Measurements from ENCODE around the gene RRP36. TPM values are rescaled to one million over a fixed set of nuclear protein-coding genes. Genes with fewer than 3 reads are reported as not detected.

RRP36 gene
- total RNA-seq, 1 donor from 2014 or later = 40.7 TPM

DNA sequence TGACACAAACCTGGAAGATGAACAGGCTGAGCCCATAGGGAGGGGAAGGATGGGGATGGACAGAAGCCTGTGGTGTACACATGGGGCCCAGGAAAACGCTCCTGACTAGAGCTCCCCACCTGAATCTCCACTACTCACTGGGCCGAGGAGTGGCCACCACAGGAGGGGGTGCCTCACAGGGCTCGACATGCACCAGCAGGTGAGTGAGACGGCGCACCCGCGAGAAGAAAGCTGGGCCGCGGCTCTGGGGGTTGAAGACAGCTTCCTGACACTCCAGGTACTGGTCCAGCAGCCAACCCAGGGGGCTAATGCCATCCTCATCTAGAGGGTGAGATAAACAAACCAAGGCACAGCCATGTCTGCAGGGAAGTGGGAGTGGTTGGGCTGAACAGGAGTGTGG, 21.9 kb downstream of the RRP36 start:
- no peaks in the 10 kb centered on the region for H3K27me3 ChIP-seq (ENCODE audit: control insufficient read depth in 3 of 3, insufficient read depth in 3 of 3, low read length in 3 of 3)
- no peak overlapping the region for H3K4me3 ChIP-seq (ENCODE audit: low read length in 3 of 3)
- H3K9me3 ChIP-seq (ENCODE audit: control insufficient read depth in 3 of 3, low read length in 3 of 3) = no peaks in the 10 kb centered on the region
- peaks cover 30 to 72% (median 58%) of the 10 kb centered on the region in 3 donors for H3K36me3 ChIP-seq (ENCODE audit: control insufficient read depth in 3 of 3, insufficient read depth in 3 of 3, low read length in 3 of 3)
- H3K9ac ChIP-seq (ENCODE audit: low read depth in 1 of 3, low read length in 3 of 3) = no peak overlapping the region
- peaks cover 0 to 10% (median 8%) of the 10 kb centered on the region in 3 donors for H3K4me1 ChIP-seq (ENCODE audit: control insufficient read depth in 3 of 3, insufficient read depth in 3 of 3, low read length in 3 of 3)
- no peak overlapping the region for H3K27ac ChIP-seq (ENCODE audit: low read depth, low read length)

DNA sequence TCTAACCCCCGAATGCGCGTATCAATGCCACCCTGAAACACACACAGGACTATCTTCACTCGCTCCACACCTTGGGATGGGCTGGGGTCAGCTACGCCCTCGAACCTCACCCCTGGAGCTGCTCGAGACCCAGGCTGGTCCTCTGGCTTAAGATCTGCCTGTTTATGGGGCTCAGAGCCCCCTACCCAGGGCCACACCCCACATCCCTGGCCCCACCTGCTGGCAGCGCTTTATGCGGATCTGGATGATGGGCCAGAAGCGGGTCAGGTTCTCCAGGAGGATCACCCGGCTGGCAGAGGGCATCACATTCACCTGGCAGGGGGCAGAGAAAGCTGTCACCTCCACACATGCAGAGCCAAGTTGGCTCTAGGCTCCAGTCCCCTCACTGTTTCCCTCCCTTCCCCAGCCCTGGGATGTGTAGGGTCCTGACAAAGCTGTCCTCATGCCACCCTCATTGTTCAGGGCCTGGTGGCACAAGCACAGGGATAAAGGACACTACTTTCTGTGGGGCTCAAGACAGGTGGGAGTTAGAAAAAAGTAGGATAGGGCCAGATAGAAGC, 24.0 kb downstream of the RRP36 start:
- Histone ChIP-seq H3K9ac (ENCODE audit: low read depth in 1 of 3, low read length in 3 of 3) (no peak overlapping the region), H3K4me1 (ENCODE audit: control insufficient read depth in 3 of 3, insufficient read depth in 3 of 3, low read length in 3 of 3) (no peaks in the 10 kb centered on the region), H3K27ac (ENCODE audit: low read depth, low read length) (no peak overlapping the region), H3K9me3 (ENCODE audit: control insufficient read depth in 3 of 3, low read length in 3 of 3) (no peaks in the 10 kb centered on the region), H3K36me3 (ENCODE audit: control insufficient read depth in 3 of 3, insufficient read depth in 3 of 3, low read length in 3 of 3) (peaks cover 34 to 72% (median 56%) of the 10 kb centered on the region in 3 donors), H3K4me3 (ENCODE audit: low read length in 3 of 3) (no peak overlapping the region), H3K27me3 (ENCODE audit: control insufficient read depth in 3 of 3, insufficient read depth in 3 of 3, low read length in 3 of 3) (no peaks in the 10 kb centered on the region)

GRCh38 chr6:43047998-43048397, 26.6 kb downstream of the RRP36 start:
- H3K27ac ChIP-seq (ENCODE audit: low read depth, low read length) = no peak overlapping the region
- no peaks in the 10 kb centered on the region for H3K27me3 ChIP-seq (ENCODE audit: control insufficient read depth in 3 of 3, insufficient read depth in 3 of 3, low read length in 3 of 3)
- no peaks in the 10 kb centered on the region for H3K9me3 ChIP-seq (ENCODE audit: control insufficient read depth in 3 of 3, low read length in 3 of 3)
- peaks cover 27 to 57% (median 46%) of the 10 kb centered on the region in 3 donors for H3K36me3 ChIP-seq (ENCODE audit: control insufficient read depth in 3 of 3, insufficient read depth in 3 of 3, low read length in 3 of 3)
- H3K4me1 ChIP-seq (ENCODE audit: control insufficient read depth in 3 of 3, insufficient read depth in 3 of 3, low read length in 3 of 3) = peaks cover 4 to 15% (median 6%) of the 10 kb centered on the region in 3 donors
- H3K9ac ChIP-seq (ENCODE audit: low read depth in 1 of 3, low read length in 3 of 3) = no peak overlapping the region
- no peak overlapping the region for H3K4me3 ChIP-seq (ENCODE audit: low read length in 3 of 3)

DNA sequence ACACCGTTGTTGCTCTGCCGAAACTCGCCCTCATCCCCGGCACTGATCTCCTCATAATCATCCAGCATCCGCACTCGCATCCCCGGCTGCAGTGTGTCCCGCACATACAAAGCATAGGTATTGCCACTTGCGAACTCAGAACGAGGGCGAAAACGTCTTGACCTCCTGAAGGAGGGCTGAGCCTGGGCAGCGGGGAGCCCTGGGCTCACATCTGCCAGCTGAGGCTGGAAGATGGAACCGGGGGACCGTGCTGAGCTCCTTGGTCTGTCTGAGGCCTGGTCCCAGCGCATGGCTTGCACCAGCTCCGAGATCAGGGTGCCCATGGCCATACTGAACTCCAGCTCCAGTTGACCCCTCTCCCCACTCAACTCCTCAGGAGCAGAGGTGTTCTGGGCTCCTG, 29.6 kb downstream of the RRP36 start:
- H3K4me3 ChIP-seq (ENCODE audit: low read length in 3 of 3) = no peak overlapping the region
- peaks cover 14 to 26% (median 16%) of the 10 kb centered on the region in 3 donors for H3K4me1 ChIP-seq (ENCODE audit: control insufficient read depth in 3 of 3, insufficient read depth in 3 of 3, low read length in 3 of 3)
- no peaks in the 10 kb centered on the region for H3K27me3 ChIP-seq (ENCODE audit: control insufficient read depth in 3 of 3, insufficient read depth in 3 of 3, low read length in 3 of 3)
- no peak overlapping the region for H3K9ac ChIP-seq (ENCODE audit: low read depth in 1 of 3, low read length in 3 of 3)
- no peaks in the 10 kb centered on the region for H3K9me3 ChIP-seq (ENCODE audit: control insufficient read depth in 3 of 3, low read length in 3 of 3)
- no peak overlapping the region for H3K27ac ChIP-seq (ENCODE audit: low read depth, low read length)
- peaks cover 25 to 44% (median 34%) of the 10 kb centered on the region in 3 donors for H3K36me3 ChIP-seq (ENCODE audit: control insufficient read depth in 3 of 3, insufficient read depth in 3 of 3, low read length in 3 of 3)

- Histone ChIP-seq H3K27ac (ENCODE audit: low read depth, low read length) (peak overlapping the region; percentile 91), H3K36me3 (ENCODE audit: control insufficient read depth in 3 of 3, insufficient read depth in 3 of 3, low read length in 3 of 3) (peaks cover 24 to 36% (median 26%) of the 10 kb centered on the region in 3 donors), H3K4me1 (ENCODE audit: control insufficient read depth in 3 of 3, insufficient read depth in 3 of 3, low read length in 3 of 3) (peaks cover 14 to 26% (median 16%) of the 10 kb centered on the region in 3 donors), H3K27me3 (ENCODE audit: control insufficient read depth in 3 of 3, insufficient read depth in 3 of 3, low read length in 3 of 3) (no peaks in the 10 kb centered on the region), H3K9me3 (ENCODE audit: control insufficient read depth in 3 of 3, low read length in 3 of 3) (no peaks in the 10 kb centered on the region), H3K9ac (ENCODE audit: low read depth in 1 of 3, low read length in 3 of 3) (peak overlapping the region; percentile 85 to 94 (median 92)), H3K4me3 (ENCODE audit: low read length in 3 of 3) (peak overlapping the region in 2 of 3 donors; percentile 76 to 86)
Measured at GRCh38 chr6:43052225-43052841, 30.9 kb downstream of the RRP36 start.

DNA sequence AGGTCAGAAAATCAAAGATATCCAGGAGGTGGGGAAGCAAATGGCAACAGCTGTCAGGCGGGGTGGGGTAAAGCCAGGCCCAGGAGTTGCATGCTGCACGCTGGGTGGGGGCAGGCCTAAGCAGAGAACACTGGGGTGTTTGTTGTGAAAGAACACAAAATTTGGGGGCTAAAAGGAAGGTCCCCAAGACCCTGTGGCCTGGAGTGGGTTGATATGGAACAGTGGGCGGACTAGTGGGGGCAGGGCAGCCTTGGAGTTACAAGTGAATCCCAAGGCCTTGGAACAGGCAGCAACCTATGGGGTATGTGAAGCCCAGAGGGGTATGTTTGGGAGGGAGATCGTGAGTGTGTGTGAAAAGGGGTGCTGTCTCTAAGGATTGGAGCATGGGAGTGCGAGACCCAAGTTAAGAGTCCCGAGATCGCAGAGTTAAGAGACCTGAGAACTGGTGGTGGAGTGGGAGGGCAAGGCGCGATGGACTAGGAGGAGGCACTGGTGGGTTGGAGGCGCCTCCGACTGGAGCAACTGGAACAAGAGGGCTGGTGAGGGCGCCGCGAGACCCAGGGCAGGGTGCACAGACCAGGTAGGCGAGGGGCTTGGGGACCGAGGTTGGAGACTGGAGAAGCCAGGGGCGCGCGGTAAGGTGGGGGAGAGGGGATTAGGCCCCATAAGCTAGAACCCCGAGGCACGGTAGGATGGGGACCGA, 31.6 kb downstream of the RRP36 start:
- Histone ChIP-seq H3K4me3 (ENCODE audit: low read length in 3 of 3) (peak overlapping the region; percentile 76 to 87 (median 86)), H3K27ac (ENCODE audit: low read depth, low read length) (peak overlapping the region; percentile 91), H3K36me3 (ENCODE audit: control insufficient read depth in 3 of 3, insufficient read depth in 3 of 3, low read length in 3 of 3) (peaks cover 27 to 34% (median 31%) of the 10 kb centered on the region in 3 donors), H3K9ac (ENCODE audit: low read depth in 1 of 3, low read length in 3 of 3) (peak overlapping the region; percentile 85 to 94 (median 92)), H3K9me3 (ENCODE audit: control insufficient read depth in 3 of 3, low read length in 3 of 3) (no peaks in the 10 kb centered on the region), H3K4me1 (ENCODE audit: control insufficient read depth in 3 of 3, insufficient read depth in 3 of 3, low read length in 3 of 3) (peaks cover 15 to 30% (median 20%) of the 10 kb centered on the region in 3 donors), H3K27me3 (ENCODE audit: control insufficient read depth in 3 of 3, insufficient read depth in 3 of 3, low read length in 3 of 3) (no peaks in the 10 kb centered on the region)

- H3K4me1 ChIP-seq (ENCODE audit: control insufficient read depth in 3 of 3, insufficient read depth in 3 of 3, low read length in 3 of 3) = peaks cover 22 to 37% (median 27%) of the 10 kb centered on the region in 3 donors
- peak within 1 kb of the TSS; percentile 91 for H3K27ac ChIP-seq (ENCODE audit: low read depth, low read length)
- H3K9ac ChIP-seq (ENCODE audit: low read depth in 1 of 3, low read length in 3 of 3) = peak within 1 kb of the TSS; percentile 85 to 94 (median 92)
- no peaks in the 10 kb centered on the region for H3K9me3 ChIP-seq (ENCODE audit: control insufficient read depth in 3 of 3, low read length in 3 of 3)
- peak within 1 kb of the TSS; percentile 76 to 87 (median 86) for H3K4me3 ChIP-seq (ENCODE audit: low read length in 3 of 3)
- peaks cover 25 to 32% (median 30%) of the 10 kb centered on the region in 3 donors for H3K36me3 ChIP-seq (ENCODE audit: control insufficient read depth in 3 of 3, insufficient read depth in 3 of 3, low read length in 3 of 3)
- H3K27me3 ChIP-seq (ENCODE audit: control insufficient read depth in 3 of 3, insufficient read depth in 3 of 3, low read length in 3 of 3) = no peaks in the 10 kb centered on the region
Measured at GRCh38 chr6:43053545-43054205, 32.3 kb downstream of the RRP36 start, which contains the start of gene CUL7. CUL7 (minus strand) TSS chr6:43053851; CDS start chr6:43052788, 1,063 bp downstream.

GRCh38 chr6:43054206-43054943, 33.0 kb downstream of the RRP36 start:
- H3K27ac ChIP-seq (ENCODE audit: low read depth, low read length) = peak overlapping the region; percentile 91
- H3K4me1 ChIP-seq (ENCODE audit: control insufficient read depth in 3 of 3, insufficient read depth in 3 of 3, low read length in 3 of 3) = peaks cover 23 to 41% (median 30%) of the 10 kb centered on the region in 3 donors
- H3K27me3 ChIP-seq (ENCODE audit: control insufficient read depth in 3 of 3, insufficient read depth in 3 of 3, low read length in 3 of 3) = no peaks in the 10 kb centered on the region
- peak overlapping the region; percentile 76 to 87 (median 86) for H3K4me3 ChIP-seq (ENCODE audit: low read length in 3 of 3)
- peak overlapping the region; percentile 85 to 94 (median 92) for H3K9ac ChIP-seq (ENCODE audit: low read depth in 1 of 3, low read length in 3 of 3)
- H3K36me3 ChIP-seq (ENCODE audit: control insufficient read depth in 3 of 3, insufficient read depth in 3 of 3, low read length in 3 of 3) = peaks cover 22 to 28% (median 27%) of the 10 kb centered on the region in 3 donors
- H3K9me3 ChIP-seq (ENCODE audit: control insufficient read depth in 3 of 3, low read length in 3 of 3) = no peaks in the 10 kb centered on the region

DNA sequence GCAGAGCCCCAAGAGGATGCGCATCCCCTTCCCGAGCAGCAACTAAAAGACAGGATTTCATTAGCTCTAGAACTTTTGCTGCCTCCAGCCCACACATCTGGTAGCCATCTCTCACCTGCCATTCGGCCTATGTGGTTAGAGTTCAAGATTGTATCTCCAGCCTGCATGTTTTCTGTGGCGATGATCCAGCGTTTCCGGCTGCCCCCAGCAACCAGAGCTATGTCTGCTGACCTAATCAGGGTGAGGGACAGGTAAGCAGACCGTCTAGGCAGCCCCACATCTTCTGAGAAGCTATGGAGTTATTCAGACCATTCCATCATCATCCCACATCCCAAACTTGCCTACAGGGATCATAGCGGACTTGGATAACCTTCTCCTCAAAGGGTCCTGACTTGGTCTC, 34.5 kb downstream of the RRP36 start:
- no peak overlapping the region for H3K9ac ChIP-seq (ENCODE audit: low read depth in 1 of 3, low read length in 3 of 3)
- peaks cover 15 to 20% (median 18%) of the 10 kb centered on the region in 3 donors for H3K36me3 ChIP-seq (ENCODE audit: control insufficient read depth in 3 of 3, insufficient read depth in 3 of 3, low read length in 3 of 3)
- no peak overlapping the region for H3K27ac ChIP-seq (ENCODE audit: low read depth, low read length)
- no peaks in the 10 kb centered on the region for H3K9me3 ChIP-seq (ENCODE audit: control insufficient read depth in 3 of 3, low read length in 3 of 3)
- H3K4me3 ChIP-seq (ENCODE audit: low read length in 3 of 3) = no peak overlapping the region
- no peaks in the 10 kb centered on the region for H3K27me3 ChIP-seq (ENCODE audit: control insufficient read depth in 3 of 3, insufficient read depth in 3 of 3, low read length in 3 of 3)
- H3K4me1 ChIP-seq (ENCODE audit: control insufficient read depth in 3 of 3, insufficient read depth in 3 of 3, low read length in 3 of 3) = peaks cover 34 to 54% (median 42%) of the 10 kb centered on the region in 3 donors
